Measurements from ENCODE around the gene UBE4B.
"Not testable (repeated sequence)": the region's sequence is repeated elsewhere in the genome, so short reads cannot be mapped to it uniquely, and the experiment has no call there.

Gene UBE4B

DNA sequence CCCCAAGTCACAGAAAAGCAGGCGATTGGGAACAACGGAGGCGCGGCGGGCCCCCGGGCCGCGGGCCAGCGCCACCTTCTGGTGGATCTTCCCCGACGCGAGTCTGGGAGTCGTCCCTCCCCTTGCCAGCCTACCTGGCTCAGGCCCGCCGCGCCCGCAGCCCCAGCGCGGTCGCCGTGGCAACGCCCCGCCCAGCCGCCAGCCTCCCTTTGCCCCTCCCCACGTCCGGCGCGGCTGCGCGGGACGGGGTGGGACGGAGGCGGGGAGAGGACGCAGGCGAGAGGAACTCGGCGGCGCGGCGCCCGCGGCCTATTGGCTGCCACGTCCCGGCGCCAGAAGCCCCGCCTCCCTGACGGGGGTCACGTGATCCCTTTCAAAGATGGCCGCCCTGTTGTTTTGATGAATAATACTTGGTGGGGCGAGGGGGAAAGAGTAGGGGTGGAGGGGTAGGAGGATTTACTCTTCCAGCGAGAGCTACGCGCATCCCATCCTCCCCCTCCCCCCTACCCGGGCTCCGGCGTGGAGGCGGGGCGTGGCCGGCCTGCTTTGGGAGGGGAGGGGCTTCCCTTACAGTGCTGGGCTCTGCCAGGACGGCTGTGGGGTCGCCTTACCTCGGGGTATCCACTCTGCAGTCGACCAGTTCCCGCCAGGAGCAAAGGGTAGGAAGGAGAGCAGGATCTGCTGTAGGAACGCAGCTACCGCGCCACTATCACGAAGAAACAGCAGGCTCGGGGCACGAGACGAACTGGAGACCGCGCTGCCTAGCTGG is at the start of gene UBE4B:
Gene UBE4B, plus strand, starts transcription at position 369 of the 769 bp plus-strand sequence. CDS start 713 bp downstream, outside the sequence.
- DNase-seq (ENCODE audit: low read depth) = peak; percentile 96

DNA sequence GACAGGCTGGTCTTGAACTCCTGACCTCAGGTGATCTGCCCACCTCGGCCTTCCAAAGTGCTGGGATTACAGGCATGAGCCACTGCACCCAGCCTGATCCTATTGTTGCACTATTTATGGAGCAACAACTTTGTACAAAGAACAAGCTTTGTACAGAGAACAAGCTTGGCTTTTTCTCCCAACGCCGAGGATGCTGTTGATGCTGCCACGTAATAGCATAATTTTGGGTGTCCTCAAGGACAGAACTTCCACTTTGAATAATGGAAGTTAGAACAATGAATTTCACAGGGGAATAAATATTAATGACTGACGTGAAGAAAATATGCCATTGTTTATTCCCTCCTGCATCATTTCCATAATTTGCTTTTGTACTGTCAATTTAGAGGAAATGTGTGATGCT is 48.5 kb upstream of the UBE4B start:
- DNase-seq (ENCODE audit: low read depth) = no peak

DNA sequence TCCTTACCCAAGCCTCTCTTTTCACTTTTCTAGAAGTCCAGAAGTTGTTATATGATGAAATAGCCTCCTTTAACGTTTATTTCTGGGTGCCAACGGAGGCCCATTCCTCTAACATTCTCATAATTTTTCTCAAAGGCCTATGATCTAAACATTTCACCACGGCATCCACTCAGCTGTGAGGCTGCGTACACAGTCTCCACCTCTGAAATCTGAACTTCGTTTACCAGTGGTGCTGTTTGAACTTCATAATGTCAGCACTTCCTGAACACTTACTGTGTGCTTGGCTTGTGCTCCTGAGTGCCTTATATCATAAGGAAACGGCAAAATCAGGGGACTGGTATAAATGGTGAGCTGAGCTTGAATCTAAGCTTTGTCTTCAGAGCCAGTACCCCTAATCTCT is 47.8 kb upstream of the UBE4B start:
- no peak for DNase-seq (ENCODE audit: low read depth)

DNA sequence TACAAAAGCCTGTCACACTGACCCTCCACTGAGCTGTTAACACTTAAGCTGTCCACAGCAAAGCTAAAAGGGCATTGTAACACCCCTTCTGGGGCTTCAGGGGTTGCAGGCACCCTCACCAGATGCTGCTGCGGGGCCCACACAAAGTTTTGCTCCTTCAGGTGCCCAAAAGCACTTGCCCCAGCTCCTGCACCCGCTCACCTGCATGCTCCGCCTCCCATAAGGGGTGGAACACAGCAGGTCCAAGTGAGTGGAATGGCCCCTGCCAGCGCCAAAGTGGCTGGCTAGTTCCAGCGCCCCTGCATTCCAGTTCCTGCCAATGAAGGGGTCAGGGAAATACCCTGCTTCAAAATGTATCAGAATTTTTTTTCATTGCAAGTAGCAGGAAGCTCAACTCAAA is 43.0 kb upstream of the UBE4B start:
- no peak for DNase-seq (ENCODE audit: low read depth)

DNA sequence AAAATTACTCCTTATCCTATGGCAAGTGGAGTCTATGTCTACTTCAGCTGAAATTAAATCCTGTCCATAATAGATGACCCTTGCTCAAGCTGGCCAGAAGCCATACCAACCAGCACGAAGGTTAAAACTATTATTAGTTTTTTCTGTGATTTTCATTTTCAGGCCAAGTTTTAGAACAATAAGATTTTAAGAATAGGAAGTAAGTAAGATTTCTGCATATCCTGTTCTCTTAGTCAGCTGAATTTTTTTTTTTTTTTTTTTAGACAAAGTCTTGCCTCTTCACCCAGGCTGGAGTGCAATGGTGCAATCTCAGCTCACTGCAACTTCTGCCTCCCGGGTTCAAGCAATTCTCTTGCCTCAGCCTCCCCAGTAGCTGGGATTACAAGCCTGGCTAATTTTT is 41.8 kb upstream of the UBE4B start:
- DNase-seq (ENCODE audit: low read depth) = no peak

DNA sequence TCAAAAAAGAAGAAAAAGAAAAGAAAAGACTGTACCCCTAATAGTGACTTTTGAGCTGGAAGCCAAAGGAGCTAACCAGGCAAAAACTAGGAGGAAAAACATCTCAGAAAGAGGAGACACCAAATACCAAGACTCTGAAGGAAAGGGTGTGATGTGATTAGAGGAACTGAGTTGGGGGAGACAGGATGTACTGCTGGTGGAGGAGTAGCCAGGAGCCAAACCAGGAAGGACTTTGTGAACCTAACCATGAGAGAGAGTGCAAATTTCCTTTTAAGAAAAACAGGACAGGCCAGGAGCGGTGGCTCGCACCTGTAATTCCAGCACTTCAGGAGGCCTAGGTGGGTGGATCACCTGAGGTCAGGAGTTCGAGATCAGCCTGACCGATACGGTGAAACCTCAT is 39.8 kb upstream of the UBE4B start:
- no peak for DNase-seq (ENCODE audit: low read depth)

DNA sequence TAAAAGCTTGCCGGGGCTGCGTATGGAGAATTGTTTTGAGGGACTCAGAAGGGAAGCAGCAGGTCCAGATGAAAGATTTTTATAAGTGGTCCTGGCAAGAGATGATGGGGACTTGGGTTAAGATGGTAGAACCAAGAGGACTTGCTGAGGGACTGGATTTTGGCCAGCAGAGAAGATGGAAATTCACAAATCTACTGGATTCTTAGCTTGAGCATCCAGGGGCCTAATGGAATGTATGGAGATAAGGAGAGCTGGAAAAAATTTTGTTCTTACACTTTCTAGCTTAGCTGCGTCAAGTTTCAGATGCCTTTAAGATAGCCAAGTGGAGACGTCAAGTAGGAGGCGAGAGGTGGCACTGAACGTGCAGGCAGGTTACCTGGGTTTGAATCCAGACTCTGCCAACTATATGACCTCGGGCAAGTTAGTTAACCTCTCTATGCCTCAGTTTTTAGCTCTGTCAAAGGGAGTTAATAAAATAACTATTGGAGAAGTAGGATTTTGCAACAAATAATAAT is 39.1 kb upstream of the UBE4B start:
- DNase-seq (ENCODE audit: low read depth) = no peak

DNA sequence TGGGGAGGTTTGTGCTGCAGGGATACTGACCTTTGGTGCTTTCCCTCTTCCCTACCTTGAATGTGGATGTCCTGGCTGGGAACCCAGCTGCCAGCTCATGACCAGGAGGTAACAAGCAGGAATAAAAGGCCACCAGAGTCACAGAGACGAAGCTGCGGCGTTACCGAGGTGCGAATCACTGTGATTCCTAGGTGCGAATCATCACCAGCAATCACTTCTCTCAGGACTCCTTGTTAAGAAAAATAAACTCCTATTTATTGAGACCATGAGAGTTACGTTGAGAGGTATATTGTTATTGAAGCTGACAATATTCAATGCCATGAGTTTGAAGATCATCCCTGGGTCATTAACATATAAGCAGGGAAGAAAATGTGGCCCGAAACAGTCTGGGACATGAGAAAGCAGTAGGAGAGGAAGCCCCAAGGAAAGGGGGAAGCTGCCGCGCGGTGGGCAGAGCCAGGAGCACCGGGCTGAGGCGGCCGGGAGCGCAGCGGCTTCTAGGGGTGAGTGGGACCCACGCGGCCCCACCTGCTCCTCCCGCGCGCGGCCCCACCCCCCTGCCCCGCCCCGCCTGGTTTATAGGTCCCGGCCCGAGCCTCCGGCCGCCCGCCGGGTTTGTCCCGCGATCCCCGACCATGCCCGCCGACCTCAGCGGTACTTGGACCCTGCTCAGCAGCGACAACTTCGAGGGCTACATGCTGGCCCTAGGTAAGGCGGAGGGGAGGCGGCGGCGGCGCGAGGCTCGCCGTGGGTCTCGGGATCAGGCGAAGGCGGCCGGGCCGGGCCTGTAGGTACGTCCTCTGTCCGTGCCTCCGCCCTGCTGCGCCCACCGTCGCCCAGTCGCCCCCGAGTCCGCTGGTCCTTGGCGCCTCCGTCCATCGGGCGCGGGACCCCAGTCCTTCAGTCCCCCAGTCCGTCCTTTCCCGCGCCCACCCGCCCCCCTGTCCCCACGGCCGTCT is 35.9 kb upstream of the UBE4B start, which contains the start of gene RBP7:
Gene RBP7, plus strand, starts transcription at position 605 of the 959 bp plus-strand sequence. Its CDS starts 31 bp downstream, at position 636.
- no peak for DNase-seq (ENCODE audit: low read depth)

DNA sequence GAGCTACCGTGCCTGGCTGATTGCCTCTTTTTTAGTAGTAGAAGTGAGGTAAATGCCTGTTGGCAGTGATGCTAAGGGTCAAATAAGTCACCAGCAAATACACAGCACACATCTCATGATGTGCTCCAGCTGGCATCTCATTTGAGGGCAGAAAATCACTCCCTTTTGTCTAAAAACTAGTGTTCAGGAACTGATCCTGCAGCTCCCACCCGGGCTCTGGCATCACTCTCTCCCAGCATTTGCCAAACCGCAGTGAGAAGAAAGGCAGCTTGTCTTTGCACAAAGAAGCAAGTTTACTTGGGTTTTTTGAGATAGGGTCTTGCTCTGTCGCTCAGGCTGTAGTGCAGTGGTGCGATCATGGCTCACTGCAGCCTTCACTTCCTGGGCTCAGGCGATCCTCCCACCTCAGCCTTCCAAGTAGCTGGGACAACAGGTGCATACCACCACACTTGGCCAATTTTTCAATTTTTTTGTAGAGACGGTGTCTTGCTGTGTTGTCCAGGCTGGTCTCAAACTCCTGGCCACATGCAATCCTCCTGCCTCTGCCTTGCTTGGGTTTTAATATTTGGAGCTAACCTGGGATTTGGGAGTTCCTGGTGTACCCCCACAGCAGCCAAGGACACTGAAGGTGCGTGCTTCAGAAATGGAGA is 31.6 kb upstream of the UBE4B start:
- no peak for DNase-seq (ENCODE audit: low read depth)

DNA sequence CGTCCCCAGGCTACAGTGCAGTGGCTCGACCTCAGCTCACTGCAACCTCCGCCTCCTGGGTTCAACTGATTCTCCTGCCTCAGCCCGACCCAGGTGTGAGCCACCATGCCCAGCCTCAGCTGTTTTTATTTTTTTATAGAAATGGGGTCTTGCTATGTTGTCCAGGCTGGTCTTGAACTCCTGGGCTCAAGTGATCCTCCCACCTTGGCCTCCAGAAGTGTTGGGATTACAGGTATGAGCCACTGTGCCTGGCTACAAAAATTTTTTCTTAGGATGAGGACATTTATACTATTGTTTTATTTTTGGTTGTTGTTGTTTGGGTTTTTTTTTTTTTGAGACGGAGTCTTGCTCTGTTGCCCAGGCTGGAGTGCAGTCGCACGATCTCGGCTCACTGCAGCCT is 27.5 kb upstream of the UBE4B start:
- DNase-seq (ENCODE audit: low read depth) = not testable (repeated sequence)

DNA sequence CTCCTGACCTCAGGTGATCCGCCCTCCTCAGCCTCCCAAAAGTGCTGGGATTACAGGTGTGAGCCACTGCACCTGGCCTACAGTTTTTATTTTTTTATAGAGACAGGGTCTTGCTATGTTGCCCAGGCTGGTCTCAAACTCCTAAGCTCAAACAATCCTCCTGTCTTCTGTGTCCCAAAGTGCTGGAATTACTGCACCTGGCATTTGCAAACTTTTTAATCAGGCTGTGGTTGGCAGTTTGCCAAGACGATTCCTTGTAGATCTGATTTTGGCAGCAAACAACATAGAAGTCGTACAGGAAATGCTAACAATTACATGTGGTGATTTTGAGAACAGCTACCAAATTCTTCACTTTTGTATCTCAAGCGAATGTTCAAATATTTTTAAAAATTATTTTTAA is 25.6 kb upstream of the UBE4B start:
- no peak for DNase-seq (ENCODE audit: low read depth)

DNA sequence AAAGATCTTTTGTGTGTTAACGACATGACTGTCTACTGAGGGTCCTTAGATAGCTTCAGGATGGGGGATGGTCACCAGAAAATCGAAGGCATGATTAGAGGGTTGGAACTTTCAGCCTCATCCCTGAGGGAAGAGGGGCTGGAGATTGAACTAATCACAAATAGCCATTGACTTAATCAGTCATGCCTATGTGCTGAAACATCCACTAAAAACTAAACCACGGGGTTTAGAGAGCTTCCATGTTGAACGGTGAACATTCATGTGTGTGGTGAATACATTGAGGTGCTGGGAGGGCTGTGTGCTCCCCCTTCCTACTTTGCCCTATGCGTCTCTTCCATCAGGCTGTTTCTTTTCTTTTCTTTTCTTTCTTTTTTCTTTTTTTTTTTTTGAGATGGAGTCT is 18.7 kb upstream of the UBE4B start:
- no peak for DNase-seq (ENCODE audit: low read depth)

DNA sequence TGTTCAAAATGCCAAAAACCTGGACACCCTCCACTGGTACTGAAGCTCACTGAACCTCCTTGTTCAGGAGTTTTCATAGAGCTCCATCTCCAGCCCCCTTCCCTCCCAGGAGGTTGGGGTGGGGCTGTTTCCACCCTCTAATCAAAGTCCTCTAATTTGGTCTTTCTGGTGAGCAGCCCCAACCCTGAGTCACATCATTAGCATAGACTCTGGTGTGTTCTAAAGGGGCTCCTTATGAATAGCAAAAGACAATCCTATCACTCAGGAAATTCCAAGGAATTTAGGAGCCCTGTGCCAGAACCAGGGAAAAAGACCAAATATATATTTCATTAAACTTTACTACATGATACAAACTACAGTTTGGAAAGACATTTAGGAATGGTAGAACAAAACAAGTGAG is 13.2 kb upstream of the UBE4B start:
- no peak for DNase-seq (ENCODE audit: low read depth)

DNA sequence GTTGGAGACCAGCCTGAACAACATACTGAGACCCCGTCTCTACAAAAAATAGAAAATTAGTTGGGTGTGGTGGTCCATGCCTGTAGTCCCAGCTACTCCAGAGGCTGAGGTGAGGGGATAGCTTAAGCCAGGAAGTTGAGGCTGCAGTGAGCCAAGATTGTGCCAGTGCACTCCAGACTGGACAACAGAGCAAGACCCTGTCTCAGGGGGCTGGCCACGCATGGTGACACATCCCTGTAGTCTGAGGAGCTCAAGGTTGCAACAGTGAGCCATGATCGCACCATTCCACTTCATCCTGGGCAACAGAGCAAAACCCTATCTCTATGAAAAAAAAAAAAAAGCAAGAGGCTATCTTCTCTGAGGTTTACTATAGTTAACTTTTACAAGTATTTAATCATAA is 12.7 kb upstream of the UBE4B start:
- no peak for DNase-seq (ENCODE audit: low read depth)

DNA sequence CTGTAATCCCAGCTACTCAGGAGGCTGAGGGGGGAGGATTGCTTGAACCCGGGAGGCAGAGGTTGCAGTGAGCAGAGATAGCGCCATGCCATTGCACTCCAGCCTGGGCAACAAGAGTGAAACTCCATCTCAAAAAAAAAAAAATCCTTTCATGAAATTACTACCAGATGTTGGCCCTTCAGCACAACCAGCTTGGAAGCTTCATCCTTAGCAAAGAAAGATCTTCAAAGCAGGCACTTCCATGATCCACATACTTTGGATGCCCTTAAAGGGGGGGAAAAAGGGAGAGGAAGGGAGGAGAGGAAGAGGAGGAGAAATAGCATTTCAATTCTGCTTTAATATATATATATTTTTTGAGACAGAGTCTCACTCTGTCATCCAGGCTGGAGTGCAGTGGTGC is 12.1 kb upstream of the UBE4B start:
- DNase-seq (ENCODE audit: low read depth) = not testable (repeated sequence)

DNA sequence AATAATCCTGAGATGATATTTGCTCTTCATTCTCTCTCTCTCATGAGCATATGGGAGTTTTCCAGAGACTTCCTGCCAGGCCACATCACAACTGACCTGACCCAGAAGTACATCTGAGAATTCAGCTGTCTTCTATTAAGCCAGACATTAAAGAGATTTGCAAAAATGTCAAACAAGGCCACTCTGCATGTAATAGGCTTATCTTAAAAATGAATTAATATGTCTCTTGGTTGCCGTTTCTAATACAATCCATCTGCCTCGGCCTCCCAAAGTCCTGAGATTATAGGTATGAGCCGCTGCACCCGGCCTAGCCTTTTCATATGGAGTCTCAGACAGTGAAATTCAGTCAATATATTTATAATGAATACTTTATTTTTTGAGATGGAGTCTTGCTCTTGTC is 10.8 kb upstream of the UBE4B start:
- not testable (repeated sequence) for DNase-seq (ENCODE audit: low read depth)

DNA sequence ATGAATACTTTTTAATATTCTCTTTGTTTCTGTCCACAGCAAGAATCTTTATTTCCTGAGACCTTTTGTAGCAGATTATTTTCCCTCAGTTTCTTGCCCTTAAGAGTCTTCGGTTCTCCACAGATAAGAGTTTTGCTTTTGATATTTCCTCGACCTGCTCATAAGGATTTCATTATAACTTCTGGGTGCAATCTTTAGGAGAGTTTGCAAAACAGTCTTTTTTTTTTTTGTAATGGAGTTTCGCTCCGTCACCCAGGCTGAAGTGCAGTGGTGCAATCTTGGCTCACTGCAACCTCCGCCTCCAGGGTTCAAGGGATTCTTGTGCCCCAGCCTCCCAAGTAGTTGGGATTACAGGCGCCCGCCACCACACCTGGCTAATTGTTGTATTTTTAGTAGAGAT is 10.1 kb upstream of the UBE4B start:
- DNase-seq (ENCODE audit: low read depth) = no peak

DNA sequence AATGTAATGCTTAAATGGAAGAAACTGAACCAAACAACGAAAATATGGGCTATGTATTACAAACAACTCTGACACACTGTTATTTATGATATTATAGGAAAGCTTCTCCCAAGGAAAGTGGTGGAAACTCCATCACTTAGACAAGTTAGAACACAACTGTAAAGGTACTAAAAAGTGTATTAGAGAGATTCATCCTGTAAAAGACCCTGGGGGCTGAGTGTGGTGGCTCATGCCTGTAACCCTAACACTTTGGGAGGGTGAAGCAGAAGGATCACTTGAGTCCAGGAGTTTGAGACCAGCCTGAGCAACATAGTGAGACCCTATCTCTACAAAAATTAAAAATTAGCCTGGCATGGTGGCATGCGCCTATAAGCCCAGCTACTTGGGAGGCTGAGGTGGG is 7.4 kb upstream of the UBE4B start:
- no peak for DNase-seq (ENCODE audit: low read depth)

DNA sequence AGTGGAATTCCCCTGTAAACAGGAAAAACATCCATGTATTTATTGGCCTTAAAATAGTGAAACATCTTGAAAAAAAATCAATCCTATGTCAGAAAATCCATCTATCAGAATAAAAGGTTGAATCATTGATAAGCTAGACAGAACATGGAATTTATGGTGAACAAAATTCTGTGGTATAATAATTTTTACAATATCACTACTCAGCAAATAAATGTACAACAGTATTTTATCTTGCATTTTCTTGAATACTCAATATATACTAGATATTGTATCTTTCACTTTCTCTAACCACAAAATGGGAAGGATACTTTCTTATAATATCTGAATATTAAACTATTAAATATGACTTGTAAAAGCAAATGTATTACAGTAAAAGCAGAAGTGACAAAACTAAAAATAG is 5.7 kb upstream of the UBE4B start:
- DNase-seq (ENCODE audit: low read depth) = no peak

DNA sequence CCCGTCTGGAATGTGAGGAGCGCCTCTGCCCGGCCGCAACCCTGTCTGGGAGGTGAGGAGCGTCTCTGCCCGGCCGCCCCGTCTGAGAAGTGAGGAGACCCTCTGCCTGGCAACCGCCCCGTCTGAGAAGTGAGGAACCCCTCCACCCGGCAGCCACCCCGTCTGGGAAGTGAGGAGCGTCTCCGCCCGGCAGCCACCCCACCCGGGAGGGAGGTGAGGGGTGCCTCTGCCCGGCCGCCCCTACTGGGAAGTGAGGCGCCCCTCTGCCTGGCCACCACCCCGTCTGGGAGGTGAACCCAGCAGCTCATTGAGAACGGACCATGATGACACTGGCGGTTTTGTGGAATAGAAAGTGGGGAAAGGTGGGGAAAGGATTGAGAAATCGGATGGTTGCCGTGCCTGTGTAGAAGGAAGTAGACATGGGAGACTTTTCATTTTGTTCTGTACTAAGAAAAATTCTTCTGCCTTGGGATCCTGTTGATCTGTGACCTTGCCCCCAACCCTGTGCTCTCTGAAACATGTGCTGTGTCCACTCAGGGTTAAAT is 3.7 kb upstream of the UBE4B start:
- not testable (repeated sequence) for DNase-seq (ENCODE audit: low read depth)

DNA sequence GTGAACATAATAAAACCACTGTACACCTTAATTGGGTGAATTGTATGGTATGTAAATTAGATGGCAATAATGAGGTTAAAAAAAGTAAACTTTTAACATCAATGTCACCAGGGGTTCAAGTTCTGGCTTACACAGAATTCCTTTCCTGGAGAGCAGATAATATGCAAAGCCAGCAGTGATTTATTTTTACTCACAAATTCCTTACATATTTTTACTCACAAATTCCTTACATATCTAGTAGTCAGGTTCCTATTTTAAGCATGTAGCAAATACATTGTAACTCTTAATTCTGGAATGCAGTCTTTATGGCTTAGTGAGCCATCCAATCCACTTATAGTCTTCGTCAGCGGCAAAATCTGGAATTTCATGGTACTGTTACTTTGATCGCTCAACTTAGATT is 1.3 kb upstream of the UBE4B start:
- no peak for DNase-seq (ENCODE audit: low read depth)

DNA sequence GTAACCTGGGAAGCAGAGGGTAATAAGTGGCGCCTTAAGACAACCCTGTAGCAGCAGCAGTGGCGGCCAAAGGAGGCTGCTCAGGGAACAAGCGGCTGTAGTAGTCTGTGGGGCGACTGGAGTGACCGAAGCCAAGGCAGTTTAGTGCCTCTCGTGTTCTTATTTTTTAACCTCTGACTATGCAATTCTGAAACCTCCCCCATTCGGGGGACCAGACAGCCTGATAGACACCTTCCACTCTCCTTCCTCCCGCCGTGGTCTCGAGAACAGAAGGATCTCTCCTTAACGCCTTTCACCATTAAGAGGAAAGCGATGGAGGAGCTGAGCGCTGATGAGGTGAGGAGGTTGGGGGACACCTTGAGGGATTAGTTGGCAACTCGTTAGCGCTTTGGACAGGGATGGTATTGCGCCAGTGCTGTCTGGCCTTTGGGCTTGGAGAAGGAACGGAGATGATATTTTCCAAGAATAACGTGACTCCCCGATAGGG is 644 bp downstream of the UBE4B start:
- no peak for DNase-seq (ENCODE audit: low read depth)
